ENCODE data around the gene LDB2.

Gene LDB2

DNA sequence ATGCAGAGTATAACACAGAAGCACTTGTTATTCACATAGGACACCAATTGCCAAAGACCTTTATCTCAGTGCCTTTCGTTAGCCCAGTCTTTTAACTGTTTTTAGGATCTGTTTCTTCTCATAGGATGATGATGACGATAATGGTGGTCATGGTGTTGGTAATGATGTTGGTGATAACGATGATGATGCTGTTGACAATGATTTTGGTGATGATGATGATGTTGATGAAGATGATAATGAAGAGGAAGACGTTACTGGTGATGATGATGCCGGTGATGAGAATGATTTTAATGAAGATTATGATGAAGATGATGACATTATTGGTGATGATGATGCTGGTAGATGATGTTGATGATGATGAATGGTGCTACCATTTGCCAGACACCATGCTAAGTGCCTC lies 29.8 kb downstream of the LDB2 start:
- POLR2A ChIA-PET (ENCODE audit: low non-redundant PET) = no interaction called here
- CTCF ChIA-PET = no interaction called here
- no peak for DNase-seq (ENCODE audit: low spot score)
- no peak for TF ChIP-seq CTCF (conservative IDR thresholded peaks at IDR 0.05; ENCODE audit: low read depth)
- H3K27ac ChIP-seq = no peak overlapping the region

DNA sequence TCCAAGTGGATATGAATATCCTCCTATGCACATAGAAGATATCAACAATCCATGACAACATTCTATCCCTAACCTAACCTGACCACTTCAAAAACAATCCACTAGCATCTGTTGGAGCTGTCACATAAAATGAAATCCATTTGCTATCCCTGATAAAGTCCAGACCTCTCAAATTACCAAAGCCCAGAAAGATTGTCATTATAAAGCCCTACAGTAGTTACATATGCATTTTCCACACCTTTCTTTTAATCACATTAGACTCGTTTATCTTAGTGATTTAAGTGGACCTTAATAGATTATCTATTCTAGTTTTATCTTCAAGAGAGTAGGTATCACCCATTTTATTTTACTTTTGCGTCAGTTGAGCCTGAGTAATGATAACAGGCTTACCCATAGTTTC lies 30.6 kb downstream of the LDB2 start:
- H3K27ac ChIP-seq = no peak overlapping the region
- POLR2A ChIA-PET (ENCODE audit: low non-redundant PET) = no interaction called here
- TF ChIP-seq CTCF (conservative IDR thresholded peaks at IDR 0.05; ENCODE audit: low read depth) = no peak
- no peak for DNase-seq (ENCODE audit: low spot score)
- CTCF ChIA-PET = no interaction called here

- ChIA-PET CTCF (no interaction called here), POLR2A (ENCODE audit: low non-redundant PET) (no interaction called here)
- TF ChIP-seq CTCF (conservative IDR thresholded peaks at IDR 0.05; ENCODE audit: low read depth) = no peak
- no peak for DNase-seq (ENCODE audit: low spot score)
- H3K27ac ChIP-seq = no peak overlapping the region
These were observed 31.5 kb downstream of the LDB2 start for GRCh38 chr4:16866974-16867373.

DNA sequence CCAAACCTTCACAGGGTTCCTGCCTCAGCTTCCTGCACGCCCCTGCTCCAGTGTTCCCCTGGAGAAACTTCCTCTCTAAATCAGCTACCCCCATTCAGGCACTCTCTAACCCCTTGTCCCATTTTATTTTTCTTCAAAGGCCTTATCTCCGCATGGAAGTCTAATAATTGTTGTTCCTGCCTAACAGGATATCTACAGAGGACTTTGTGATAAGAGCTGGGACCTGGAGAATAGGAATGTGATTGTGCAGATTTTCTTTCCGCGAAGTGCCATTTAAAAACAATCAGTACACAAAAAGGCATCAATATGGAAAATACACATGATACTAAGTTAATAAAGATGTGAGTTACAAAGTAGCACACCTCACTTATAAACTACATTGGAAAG lies 32.6 kb downstream of the LDB2 start:
- POLR2A ChIA-PET (ENCODE audit: low non-redundant PET) = no interaction called here
- CTCF ChIA-PET = no interaction called here
- DNase-seq (ENCODE audit: low spot score) = no peak
- TF ChIP-seq CTCF (conservative IDR thresholded peaks at IDR 0.05; ENCODE audit: low read depth) = no peak
- no peak overlapping the region for H3K27ac ChIP-seq

DNA sequence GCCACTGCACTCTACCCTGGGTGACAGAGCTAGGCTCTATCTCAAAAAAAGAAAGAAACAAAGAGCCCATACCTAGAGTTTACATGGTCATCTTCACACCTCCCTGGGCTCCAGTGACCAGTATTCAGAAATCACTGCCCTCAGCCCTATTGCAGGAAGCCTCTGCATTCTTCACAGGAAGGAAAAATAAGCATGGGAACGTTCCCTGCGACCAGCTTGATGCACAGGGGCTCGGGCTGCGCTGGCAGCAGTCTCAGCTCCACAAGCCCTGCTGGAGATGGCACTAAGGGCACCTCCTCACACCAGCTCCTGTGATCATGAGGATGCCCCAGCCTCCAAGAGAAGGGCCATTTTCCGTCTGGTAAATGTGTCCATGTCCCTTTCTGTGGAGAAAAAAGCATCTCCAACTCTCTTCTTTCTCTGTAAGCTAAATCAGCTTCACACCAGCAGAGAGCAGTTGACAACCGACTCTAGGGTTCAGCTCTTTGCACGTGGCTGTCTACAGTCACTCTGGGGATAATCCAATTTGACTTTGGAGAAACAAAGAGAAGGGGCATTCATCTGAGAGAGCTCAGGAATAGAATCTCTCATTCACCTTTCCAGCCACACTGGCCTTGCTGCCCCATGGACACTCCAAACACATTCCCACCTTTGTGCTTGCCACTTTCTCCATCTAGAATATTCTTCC lies 33.1 kb downstream of the LDB2 start:
- ChIA-PET POLR2A (ENCODE audit: low non-redundant PET) (no interaction called here), CTCF (no interaction called here)
- DNase-seq (ENCODE audit: low spot score) = no peak
- TF ChIP-seq CTCF (conservative IDR thresholded peaks at IDR 0.05; ENCODE audit: low read depth) = no peak
- H3K27ac ChIP-seq = no peak overlapping the region

DNA sequence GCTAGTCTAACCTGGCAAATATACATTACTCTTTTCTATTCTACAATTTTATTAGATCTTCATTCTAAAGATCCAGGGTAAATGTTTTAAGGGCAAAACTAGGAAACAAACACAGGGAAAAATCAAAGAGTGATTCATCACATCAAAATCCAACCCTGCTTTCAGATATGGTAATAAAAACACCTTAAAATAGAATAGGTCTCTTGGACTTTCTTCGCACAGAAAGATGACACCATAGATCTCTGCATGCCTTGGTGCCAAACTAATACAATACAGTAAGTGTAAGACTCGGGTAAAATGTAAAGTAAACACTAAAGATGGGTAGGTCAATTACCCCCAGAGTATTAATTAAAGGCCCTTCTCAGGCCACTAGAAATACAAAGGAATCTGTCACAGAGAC lies 34.2 kb downstream of the LDB2 start:
- ChIA-PET CTCF (no interaction called here), POLR2A (ENCODE audit: low non-redundant PET) (no interaction called here)
- no peak for DNase-seq (ENCODE audit: low spot score)
- no peak for TF ChIP-seq CTCF (conservative IDR thresholded peaks at IDR 0.05; ENCODE audit: low read depth)
- H3K27ac ChIP-seq = no peak overlapping the region

- TF ChIP-seq CTCF (conservative IDR thresholded peaks at IDR 0.05; ENCODE audit: low read depth) = no peak
- no peak overlapping the region for H3K27ac ChIP-seq
- ChIA-PET CTCF (no interaction called here), POLR2A (ENCODE audit: low non-redundant PET) (interaction anchor here (0.7 kb wide), 1 partner anchor 175 kb away, joined by 7 read pairs; no protein-coding TSS in a partner anchor)
- no peak for DNase-seq (ENCODE audit: low spot score)
These were observed 35.7 kb downstream of the LDB2 start for GRCh38 chr4:16862697-16863096.
